DMS53 (cell line): ENCODE data around the gene PODXL2.

ENCODE experiments used
- DNase-seq: peaks from one replicate; lab custom pipeline; 2025; lab: John Stamatoyannopoulos, UW

PODXL2 gene

DNA sequence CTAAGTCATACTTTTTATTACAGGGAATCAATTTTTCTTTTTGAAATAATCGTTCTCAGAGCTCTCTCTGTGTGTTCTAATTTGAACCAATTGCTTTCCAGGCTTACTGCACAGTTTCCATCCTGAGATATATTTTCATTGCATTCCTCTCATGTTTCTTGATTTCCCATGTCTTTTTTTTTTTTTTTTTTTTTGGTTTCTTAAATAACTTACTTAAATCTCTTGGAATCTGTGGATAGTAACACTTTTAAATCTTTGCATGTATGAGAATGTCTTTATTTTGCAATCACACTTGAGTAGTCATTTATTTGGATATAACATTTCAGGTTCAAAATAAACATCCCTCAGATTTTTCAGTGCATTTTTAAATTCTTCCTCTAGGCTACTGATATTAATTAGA is 29.2 kb downstream of the PODXL2 start:
- no peak for DNase-seq

DNA sequence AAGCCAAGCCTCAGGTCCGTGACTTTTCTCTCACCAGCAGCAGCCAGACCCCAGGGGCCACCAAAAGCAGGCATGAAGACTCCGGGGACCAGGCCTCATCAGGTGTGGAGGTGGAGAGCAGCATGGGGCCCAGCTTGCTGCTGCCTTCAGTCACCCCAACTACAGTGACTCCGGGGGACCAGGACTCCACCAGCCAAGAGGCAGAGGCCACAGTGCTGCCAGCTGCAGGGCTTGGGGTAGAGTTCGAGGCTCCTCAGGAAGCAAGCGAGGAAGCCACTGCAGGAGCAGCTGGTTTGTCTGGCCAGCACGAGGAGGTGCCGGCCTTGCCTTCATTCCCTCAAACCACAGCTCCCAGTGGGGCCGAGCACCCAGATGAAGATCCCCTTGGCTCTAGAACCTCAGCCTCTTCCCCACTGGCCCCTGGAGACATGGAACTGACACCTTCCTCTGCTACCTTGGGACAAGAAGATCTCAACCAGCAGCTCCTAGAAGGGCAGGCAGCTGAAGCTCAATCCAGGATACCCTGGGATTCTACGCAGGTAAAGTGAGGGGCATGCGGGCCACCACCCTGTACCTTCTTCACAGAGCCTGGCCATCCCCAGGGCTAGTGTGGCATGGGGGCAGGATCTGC is 31.8 kb downstream of the PODXL2 start:
- DNase-seq: no peak

DNA sequence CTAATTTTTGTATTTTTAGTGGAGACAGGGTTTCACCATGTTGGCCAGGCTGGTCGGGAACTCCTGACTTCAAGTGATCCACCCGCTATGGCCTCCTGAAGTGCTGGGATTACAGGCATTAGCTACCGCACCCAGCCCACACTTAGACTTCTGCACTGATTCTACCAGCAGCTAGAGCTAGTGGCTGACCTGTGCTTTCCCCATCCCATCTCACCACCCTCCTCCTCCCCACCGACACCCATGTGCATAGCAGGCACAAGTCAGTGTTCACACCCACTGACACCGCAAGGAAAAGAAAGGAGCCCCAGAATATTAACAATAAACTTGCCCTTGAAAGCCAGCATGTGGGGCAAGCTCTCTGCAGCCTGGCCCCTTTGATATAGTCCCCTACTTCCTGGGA is 32.6 kb downstream of the PODXL2 start:
- DNase-seq: no peak

DNA sequence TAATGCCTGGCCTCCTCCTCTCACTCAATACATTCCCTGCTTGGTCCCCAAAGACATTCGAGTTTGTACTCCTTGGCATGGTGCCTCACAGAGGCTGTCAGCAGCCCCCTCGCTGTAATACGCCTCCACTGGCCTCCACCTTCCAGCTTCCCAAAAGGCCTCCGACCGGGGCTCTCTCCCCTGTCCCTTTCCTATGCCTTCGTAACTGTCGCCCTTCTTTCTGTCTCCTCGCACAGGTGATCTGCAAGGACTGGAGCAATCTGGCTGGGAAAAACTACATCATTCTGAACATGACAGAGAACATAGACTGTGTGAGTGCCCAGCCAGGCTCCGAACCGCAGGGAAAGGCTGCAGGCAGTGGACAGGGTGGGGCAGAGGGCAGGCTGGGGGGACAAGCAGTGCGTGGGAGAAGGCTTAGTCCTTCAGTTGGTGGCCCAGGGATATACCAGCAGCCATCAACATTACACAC is 33.0 kb downstream of the PODXL2 start:
- DNase-seq: no peak

DNA sequence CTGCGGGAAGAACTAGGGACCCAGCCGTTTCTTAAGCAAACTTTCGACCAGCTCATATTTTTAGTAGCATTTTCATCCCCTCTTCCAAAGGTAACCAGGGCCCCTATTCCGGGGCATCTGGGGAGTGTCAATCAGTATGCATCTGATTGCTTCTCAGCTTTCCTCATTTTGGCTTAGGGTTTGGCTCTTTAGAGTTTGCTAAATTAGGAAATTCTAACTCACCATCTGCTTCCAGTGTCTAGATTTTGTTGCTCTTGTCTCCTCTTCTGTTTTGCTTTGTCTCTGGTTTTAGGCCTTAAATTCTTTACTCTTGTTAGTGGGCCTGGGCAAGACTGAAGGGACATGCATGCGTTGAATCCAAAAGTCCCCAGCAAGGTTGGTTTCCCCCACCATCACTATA is 34.2 kb downstream of the PODXL2 start:
- no peak for DNase-seq

DNA sequence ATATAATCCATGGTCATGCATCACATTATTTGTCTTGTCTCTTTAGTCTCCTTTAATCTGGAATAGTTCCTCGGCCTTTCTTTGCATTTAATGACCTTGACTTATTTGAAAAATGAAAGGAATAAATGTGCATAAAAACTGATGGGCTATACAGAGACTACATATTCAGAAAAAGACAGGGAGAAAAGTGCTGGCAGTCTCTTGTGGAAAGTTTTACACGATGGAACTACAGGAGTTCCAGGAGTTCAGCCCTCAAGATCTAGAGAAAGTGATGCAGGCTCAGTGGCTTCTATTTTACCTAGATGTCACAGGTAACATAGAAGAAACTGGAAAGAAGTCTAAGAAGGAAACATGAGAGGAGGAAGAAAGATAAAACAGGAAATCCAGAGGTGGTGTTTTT is 36.2 kb downstream of the PODXL2 start:
- no peak for DNase-seq

DNA sequence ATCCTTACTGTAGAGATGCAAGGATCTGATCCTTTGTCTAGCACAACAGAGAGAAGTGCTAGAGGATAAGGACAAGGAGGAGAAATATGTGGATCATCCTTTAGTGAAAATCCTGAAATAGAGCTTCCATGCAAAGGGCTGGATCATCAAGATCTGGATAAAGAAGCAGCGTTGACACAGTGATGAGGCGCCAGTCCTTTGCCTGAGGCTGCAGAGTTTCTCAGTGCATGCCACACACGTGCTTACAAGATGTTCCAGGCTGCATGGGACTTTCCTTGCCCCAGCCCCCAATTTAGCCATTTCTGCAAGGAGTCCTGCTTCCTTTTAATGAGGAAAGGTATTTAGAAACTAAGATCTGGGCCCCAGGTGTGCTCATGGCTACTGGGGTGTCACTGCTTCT is 36.6 kb downstream of the PODXL2 start:
- no peak for DNase-seq

DNA sequence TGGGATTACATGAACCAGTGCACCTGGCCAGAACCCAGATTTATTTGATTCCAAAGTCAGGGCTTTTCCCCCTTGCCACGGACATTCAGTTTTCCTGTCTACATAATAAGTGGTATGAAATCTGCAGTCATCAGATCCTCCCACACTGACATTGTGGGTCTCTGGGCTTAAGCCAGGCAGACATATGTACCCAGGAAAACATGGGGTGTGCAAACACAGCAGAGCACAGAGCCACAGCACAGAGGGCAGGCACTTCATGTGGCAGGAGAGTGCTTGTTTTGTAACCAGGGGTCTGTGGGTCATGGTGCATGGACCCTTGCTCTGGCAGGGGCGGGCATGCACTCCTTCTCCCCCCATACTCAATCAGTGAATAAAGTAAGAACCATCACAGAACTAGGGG is 37.7 kb downstream of the PODXL2 start:
- no peak for DNase-seq

DNA sequence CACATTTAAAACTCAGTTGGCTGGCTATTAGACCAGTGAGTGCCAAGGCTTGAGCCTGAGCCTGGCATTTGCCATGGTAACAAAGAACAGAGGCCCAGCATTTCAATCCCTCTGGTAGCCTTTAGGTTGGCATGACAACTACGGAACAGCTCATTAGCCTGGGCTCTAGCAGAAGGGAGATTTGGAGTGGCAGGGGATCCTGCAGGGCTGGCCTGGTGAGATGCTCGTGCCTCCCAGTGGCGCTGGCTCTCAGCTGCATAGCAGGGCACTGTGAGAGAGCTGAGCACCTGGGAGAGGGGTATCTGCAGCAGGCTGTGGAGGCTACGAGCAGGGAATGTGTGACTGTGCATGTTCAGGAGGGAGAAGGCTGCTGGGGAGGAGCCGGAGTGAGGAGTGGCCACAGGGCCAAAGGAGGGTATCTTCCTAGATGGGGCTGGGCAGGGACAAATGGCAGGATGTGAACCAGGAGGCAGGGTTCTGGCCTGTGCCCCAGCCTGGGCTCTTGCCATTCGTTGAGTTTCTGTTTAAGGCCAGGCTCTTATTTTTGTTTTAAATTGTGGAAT is 38.2 kb downstream of the PODXL2 start:
- no peak for DNase-seq

DNA sequence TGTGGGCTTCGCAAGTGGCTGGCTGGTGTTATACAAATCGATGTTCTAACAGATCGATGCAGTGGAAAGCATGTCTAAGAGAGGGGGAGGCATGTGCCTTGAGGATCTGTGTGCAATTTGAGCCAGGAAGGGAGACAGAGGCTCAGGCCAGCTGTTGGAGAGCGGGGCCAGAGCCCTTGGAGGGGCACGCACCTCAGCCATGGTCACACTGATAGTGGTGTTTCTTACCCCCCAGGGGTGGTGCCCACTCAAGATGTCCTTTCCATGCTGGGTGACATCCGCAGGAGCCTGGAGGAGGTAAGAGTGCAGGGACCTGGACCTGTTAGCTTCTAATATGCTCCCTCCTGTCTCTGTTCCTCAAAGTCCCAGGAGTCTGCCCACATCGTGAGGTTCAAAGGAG is 39.9 kb downstream of the PODXL2 start:
- DNase-seq: no peak

DNA sequence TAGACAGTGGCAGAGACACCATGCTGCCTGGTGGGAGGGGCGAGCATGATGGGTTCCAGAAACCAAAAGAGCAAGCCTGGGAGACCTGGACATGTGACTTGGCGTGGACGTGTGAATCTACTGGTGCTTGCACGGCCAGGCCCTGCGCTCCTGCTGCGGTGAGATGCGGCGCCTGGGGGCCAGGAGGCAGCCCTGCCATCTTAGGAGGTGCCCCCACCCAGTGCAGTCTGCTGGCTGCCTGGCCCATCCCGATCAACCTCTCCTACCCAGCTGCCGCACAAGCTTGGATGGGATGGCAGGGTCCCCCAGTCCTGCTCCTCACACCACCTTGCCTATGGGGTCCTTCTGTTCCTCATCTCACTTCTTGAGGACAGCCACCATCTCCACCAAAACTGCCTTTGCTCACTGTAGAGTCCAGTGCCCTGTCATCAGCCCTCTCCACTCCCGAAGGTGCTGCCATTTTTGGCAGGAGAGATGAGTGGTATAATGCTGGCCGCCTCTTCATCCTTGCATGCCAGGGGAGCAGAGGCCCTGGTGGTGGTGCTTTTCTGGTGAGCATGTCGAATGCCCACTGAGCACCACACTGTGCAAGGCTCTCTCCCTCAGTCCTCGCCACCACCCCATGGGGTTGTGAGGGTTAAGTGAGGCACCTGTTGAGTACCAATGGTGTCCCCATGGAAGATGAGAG is 40.7 kb downstream of the PODXL2 start:
- no peak for DNase-seq

DNA sequence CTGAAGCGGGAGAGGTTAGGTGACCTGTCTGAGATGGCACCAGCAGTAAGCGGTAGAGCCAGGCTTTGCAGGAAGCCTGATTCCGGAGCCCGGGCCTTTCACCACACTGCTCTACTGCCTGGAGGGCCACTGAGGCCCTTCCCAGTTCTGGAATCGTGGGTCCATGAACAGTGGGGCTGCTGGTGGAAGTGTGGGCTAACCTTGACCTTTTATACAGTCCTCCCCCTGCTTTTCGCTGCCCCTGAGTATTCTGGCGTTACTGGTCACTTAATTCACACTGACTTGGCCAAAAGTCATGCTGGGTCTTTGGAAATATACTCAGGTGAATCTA is 41.2 kb downstream of the PODXL2 start:
- no peak for DNase-seq

DNA sequence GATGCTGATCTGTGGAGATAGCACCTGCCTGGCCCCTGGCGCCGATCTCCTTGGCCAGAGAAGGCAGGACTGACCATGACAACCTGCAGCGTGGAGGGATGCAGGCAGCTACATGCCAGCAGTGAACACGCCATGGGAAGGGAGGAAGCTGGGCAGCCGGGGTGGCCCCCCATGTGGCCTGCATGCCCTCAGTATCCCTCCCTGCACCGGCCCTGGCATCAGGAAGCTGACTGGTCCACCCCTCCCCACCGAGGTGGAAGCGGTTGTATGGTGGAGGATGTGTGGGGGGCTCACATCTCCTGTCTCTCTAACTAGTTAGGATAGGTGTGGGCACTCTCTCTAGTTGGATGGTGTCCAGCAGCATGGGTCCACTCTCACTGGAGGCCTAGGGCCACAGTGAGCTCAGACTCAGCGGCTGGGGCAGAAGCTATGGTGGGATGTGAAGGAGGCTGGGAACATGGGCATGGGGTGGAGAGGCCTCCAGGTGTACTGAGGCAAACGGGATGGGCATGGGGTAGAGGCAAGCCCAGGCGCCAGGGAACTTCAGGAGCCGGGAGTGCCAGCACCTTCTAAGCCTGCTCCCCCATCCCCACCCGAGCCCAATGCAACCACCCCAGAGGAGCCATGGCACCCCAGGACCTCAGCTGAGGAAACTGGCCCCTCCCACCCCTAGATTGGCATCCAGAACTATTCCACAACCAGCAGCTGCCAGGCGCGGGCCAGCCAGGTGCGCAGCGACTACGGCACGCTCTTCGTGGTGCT is 42.0 kb downstream of the PODXL2 start:
- no peak for DNase-seq

DNA sequence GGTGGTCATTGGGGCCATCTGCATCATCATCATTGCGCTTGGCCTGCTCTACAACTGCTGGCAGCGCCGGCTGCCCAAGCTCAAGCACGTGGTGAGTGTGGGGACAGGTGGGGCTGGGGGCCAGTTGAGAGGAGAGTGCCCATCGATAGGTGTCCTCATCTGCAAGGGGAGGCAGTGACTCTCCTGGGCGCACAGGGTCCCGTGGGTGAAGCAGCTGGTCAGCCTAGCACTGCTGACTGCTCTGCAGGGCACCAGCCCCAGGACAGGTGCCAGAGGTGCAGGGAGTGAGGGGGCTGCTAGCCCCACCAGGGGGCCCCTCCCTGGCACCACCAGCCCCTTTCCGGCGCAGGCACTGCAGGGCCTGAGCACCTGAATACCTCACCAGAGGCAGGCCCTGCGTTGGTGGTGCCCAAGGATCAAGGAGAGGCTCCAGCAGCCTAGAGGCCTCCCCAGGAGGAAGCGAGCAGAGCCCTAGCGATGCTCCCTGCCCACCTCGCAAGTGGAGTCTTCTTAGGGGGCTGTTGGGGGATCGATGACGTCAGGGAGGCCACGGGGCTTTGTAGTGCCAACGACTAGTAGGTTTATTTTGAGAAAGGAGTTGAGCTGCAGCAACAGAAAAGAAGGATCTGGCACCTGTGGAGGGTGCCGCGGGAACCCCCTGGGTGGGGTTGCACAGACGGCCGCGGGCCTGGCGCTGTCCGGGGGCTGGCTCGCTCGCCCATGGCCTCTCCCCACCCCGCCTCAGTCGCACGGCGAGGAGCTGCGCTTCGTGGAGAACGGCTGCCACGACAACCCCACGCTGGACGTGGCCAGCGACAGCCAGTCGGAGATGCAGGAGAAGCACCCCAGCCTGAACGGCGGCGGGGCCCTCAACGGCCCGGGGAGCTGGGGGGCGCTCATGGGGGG is 42.8 kb downstream of the PODXL2 start:
- DNase-seq: peak; percentile 55

DNA sequence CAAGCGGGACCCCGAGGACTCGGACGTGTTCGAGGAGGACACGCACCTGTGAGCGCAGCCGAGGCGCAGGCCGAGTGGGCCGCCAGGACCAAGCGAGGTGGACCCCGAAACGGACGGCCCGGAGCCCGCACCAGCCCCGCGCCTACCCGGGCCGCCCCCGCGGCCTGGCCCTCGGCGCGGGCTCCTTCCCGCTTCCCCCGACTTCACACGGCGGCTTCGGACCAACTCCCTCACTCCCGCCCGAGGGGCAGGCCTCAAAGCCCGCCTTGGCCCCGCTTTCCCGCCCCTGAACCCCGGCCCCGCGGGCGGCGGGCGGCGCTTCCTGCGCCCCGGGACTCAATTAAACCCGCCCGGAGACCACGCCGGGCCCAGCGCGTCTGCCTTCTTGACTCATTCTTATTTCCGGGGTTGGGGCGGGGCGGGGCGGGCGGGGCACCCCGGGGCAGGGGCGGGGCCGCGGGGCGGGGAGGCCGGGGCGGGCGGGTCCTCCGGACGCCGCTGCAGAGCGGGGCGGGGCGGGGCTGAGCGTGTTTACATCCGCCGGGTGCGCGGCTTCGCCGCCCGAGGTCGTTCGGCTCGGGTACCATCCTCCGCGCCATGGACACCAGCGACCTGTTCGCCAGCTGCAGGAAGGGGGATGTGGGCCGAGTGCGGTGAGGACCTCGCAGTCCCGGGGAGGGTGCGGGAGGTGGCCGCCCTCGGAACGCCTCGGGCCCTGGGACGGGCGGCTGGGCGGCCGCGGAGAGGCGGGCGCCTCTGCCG is 43.6 kb downstream of the PODXL2 start, which contains the start of gene ABTB1:
TSS of gene ABTB1 (plus strand) at position 524 of the 762 bp plus-strand sequence. CDS start at position 598, 74 bp downstream.
- peak; percentile 88 for DNase-seq

DNA sequence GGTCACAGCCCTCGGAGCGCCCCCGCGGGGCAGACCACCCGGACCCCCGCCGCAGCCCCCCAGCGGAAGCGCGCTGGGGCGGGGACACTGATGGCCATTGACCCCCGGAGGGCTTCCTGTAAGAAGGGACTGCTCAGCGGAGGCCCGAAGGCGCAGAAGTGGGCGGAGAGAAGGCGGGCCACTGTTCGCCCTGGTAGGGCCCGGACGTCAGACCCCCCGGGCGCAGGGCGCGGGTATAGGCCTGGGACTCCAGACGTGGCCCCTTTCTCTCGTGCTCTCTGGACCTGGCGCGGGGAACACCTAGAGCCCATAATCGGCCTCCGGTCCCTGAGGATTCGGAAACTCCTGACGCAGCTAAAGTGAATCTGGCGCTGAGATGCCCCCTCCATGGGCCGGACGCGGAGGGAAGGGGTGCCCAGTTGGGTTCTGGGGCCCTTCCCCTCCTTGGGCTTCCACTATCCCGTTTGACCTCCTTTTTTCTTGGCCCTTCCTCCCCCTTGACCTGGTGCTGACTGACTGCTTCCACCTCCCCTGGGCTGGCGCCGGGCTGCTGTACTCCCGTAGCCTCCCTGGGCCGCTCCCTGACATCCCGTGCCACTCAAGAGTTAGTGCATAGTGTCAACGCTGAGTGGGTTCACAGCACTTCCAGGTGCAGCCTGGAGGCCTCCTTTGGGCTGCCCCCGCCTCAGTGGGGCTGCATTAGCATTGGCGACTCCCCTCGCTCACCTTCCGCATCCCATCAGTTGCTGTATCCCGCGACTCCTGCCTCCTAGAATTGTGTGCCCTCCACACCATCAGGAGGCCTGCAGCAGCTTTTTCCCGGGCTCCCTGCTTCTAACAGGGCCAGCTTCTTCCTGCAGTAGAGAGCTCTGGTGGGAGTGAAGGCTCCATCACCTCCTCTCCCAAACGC is 44.5 kb downstream of the PODXL2 start:
- peak; percentile 61 for DNase-seq

DNA sequence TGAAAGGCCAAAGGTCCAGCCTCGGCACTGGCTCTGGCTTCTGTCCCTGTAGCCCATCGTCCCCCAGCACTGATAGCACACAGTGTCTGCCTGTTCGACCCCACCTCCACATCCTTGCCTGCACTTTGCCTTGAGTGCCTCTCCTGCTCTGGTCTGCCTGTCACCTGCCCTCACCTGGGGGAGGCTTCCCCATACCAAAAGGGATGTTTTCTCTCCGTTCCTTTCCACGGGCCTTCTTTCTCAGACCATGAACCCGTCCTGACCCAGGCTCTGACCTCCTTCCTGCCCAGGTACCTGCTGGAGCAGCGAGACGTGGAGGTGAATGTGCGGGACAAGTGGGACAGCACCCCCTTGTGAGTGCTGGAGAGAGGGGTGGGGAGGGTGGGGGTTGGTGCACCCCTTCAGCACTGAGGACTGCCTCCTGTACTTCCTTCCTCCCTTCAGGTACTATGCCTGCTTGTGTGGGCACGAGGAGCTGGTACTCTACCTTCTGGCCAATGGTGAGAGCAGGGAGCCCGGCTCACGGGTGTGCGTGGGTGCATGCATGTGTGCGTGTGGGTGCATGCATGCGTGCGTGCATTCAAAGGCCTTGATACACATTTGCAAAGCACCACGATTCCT is 45.2 kb downstream of the PODXL2 start:
- DNase-seq: no peak

DNA sequence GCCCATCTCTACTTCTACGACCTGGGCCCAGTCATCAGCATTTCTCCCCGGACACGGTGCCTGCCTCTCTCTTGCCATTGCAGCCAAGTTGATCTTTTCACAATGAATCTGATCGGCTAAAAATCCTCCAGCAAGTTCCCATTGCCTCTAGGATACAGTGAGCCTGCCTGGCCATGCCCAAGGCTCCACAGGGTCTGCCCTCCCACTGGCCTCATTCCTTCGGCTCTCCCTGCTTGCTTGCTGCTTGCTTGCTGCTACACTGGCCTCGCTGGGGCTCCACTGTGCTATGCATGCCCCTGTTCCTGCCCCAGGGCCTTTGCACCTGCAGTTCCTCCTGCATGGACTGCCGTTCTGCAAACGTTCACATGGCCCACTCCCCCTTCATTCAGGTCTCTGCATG is 45.8 kb downstream of the PODXL2 start:
- DNase-seq: no peak

DNA sequence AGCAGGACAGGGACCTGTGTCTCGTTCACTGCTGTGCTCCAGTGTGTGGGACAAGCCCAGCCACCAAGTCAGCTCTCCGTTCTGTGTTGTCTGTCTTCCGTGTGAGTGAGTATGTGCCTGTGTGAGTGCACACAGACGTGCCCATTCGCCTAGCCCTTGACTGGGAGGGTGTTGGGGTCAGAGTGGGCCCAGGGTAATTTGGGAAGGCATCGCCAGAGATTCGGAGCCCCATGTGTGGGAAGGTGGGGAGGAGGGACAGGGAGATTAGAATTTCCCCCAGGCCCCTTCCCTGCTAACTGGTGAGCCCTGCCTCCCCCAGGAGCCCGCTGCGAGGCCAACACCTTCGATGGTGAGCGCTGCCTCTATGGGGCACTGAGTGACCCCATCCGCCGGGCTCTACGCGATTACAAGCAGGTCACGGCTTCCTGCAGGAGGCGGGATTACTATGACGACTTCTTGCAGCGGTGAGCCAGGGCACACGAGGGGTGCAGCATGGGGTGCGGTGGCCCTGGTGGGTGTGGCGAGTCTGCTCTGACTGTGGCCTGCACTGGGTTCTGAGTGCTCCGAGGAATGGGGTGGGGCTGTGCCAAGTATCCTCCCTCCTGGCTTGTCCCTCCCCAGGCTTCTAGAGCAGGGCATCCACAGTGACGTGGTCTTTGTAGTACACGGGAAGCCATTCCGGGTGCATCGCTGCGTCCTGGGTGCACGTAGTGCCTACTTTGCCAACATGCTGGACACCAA is 46.8 kb downstream of the PODXL2 start:
- no peak for DNase-seq
